H1 (cell line): Measurements from ENCODE around the gene CTNNBL1. TPM values are rescaled to one million over a fixed set of nuclear protein-coding genes. Genes with fewer than 3 reads are reported as not detected.

Experiments
- ASH2L ChIP-seq: fragments of 200-600, 300-600 bp; sonication (generic); IDR thresholded peaks from one replicate; pipeline ENCODE4 v1.7.1; 2017; ENCODE audit warnings: low read length
- polyA plus RNA-seq, 7 experiments: library from polyadenylated mRNA; depleted of rRNA in 3 of 7; stranded (reverse) in 5 of 7; unstranded in 2 of 7; fragments of >200 nt in 5 of 7; fragments of 200-250 nt in 2 of 7; gene quantifications; 1 replicate in 5 of 7; 2 replicates in 1 of 7; 4 replicates in 1 of 7; pipeline versions ENCODE4 v1.2.1 to v1.2.3, GENCODE V29; 2011 to 2013; ENCODE audit warnings: missing spikeins in 2 of 7, mixed read lengths in 2 of 7
- total RNA-seq: library from RNA; stranded (reverse); fragmentation: NEBNext Ultra II Directional; extraction: Animal tissue kit (Norgen Biotek cat#: 25700); gene quantifications from 2 replicates; pipeline ENCODE4 v1.2.1, GENCODE V29; 2021

CTNNBL1 gene
- total and polyA plus RNA-seq, 2 of the 8 experiments (the other 6 are each of a cell fraction or from before 2014, with no cell fraction given) = 19.6 to 81.6 TPM

DNA sequence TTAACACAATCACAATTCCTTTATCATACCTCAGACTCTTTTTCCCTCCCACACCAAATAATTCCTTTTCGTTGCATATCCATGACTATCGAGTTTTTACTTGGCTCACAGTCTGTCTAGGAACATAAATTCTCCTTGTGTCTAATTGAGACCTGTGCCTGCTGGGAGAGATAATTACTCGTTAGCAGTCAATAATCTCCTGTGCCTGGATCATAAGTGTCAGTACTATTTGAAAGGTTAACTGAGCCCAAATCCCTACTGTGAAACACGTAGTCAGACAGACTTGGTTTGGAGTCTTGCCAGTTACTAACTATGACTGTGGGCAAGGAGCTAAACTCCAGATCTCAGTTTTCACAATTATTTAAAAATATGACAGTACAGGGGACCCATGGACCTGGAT, 5.7 kb upstream of the CTNNBL1 start (continued):
- TF ChIP-seq ASH2L = no peak
